ENCODE measurements around the gene VMP1. TPM values are rescaled to one million over a fixed set of nuclear protein-coding genes. Genes with fewer than 3 reads are reported as not detected.

Gene VMP1
- total RNA-seq (10 to 100 TPM; 73.6 to 81.1 TPM), total RNA-seq (72.5 to 2,592 (median 405) reads per million in 172 experiments)
- polyA plus RNA-seq (2013, experiment 1 of 2): 73.8 TPM
- polyA plus RNA-seq (2013, experiment 2 of 2): 71.7 TPM

GRCh38 chr17:59707149-59707970, at the start of gene VMP1, which contains the start of gene PTRH2:
VMP1 (plus strand) TSS chr17:59707654; CDS start chr17:59731447, 23,793 bp downstream.
PTRH2 (minus strand) TSS chr17:59707430; CDS start chr17:59697978, 9,452 bp downstream.
- H3K9me3 ChIP-seq (ENCODE audit: control insufficient read depth in 1 of 2, insufficient read depth in 1 of 2, low read length in 2 of 2): no peaks in the 10 kb centered on the region

GRCh38 chr17:59666235-59666634, 41.2 kb upstream of the VMP1 start:
- Histone ChIP-seq H3K4me3 (ENCODE audit: low read length) (no peak overlapping the region), H3K36me3 (ENCODE audit: insufficient read depth, low read length) (peaks cover 88% of the 10 kb centered on the region), H3K4me1 (ENCODE audit: insufficient read depth, low read length) (no peaks in the 10 kb centered on the region), H3K27ac (ENCODE audit: low read depth in 1 of 2, low read length in 2 of 2) (no peak overlapping the region), H3K27me3 (ENCODE audit: control insufficient read depth in 1 of 2, insufficient read depth in 2 of 2, low read length in 2 of 2) (no peaks in the 10 kb centered on the region), H3K9me3 (ENCODE audit: control insufficient read depth in 1 of 2, insufficient read depth in 1 of 2, low read length in 2 of 2) (no peaks in the 10 kb centered on the region)
- no peaks in the 10 kb centered on the region for H3K9me3 Mint-ChIP-seq
- H3K4me1 Mint-ChIP-seq (ENCODE audit: low read depth): peaks cover 8% of the 10 kb centered on the region
- no peak overlapping the region for H3K4me3 Mint-ChIP-seq
- H3K27ac Mint-ChIP-seq: no peak overlapping the region
- CTCF ChIA-PET: no interaction called here
- POLR2A ChIA-PET: no interaction called here
- ATAC-seq (ENCODE audit: poor library complexity): no peak
- no peaks in the 10 kb centered on the region for H3K27me3 Mint-ChIP-seq
- no peak for TF ChIP-seq CTCF (IDR thresholded peaks at IDR 0.05)
- H3K36me3 Mint-ChIP-seq (ENCODE audit: low read depth): peaks cover 96% of the 10 kb centered on the region
- no peak for DNase-seq
- intact Hi-C loops (cut with DNase I, micrococcal nuclease): no loop called here

More at GRCh38 chr17:59707149-59707970, at the start of gene VMP1, which contains the start of gene PTRH2:
- Mint-ChIP-seq H3K9me3 (no peaks in the 10 kb centered on the region), H3K36me3 (ENCODE audit: low read depth) (peaks cover 21% of the 10 kb centered on the region), H3K4me3 (peak within 1 kb of the TSS; percentile 93), H3K27ac (peak within 1 kb of the TSS; percentile 94), H3K4me1 (ENCODE audit: low read depth) (peaks cover 81% of the 10 kb centered on the region), H3K27me3 (no peaks in the 10 kb centered on the region)
- TF ChIP-seq CTCF (IDR thresholded peaks at IDR 0.05): no peak
- H3K4me1 ChIP-seq (ENCODE audit: insufficient read depth, low read length): peaks cover 37% of the 10 kb centered on the region
- ChIA-PET POLR2A (interaction anchor here (0.5 to 3.1 kb wide), 20 partner anchors 10 to 1369 kb away, joined by 3 to 26 read pairs (median 4); partner anchors contain the start of genes CLTC, DHX40, PPM1D and RNFT1), CTCF (interaction anchor here (0.9 to 1.0 kb wide), 2 partner anchors 146 to 330 kb away, joined by 3 read pairs; no protein-coding TSS in a partner anchor)
- peak within 1 kb of the TSS; percentile 80 to 96 for H3K27ac ChIP-seq (ENCODE audit: low read depth in 1 of 2, low read length in 2 of 2)
- H3K4me3 ChIP-seq (ENCODE audit: low read length): peak within 1 kb of the TSS; percentile 95
- peaks cover 5% of the 10 kb centered on the region for H3K36me3 ChIP-seq (ENCODE audit: insufficient read depth, low read length)
- peak; percentile 67 to 98 (median 81) for DNase-seq
- intact Hi-C loops (cut with DNase I, micrococcal nuclease): loop anchor here (5.0 to 10.0 kb wide), 3 partner anchors 63 to 1703 kb away; partner anchors contain the start of gene SRSF1 (in 1 of the 2)
- peak; percentile 90 for ATAC-seq (ENCODE audit: poor library complexity)
- H3K27me3 ChIP-seq (ENCODE audit: control insufficient read depth in 1 of 2, insufficient read depth in 2 of 2, low read length in 2 of 2): no peaks in the 10 kb centered on the region

- peaks cover 90% of the 10 kb centered on the region for H3K36me3 Mint-ChIP-seq (ENCODE audit: low read depth)
- Histone ChIP-seq H3K36me3 (ENCODE audit: insufficient read depth, low read length) (peaks cover 87% of the 10 kb centered on the region), H3K9me3 (ENCODE audit: control insufficient read depth in 1 of 2, insufficient read depth in 1 of 2, low read length in 2 of 2) (no peaks in the 10 kb centered on the region), H3K4me1 (ENCODE audit: insufficient read depth, low read length) (no peaks in the 10 kb centered on the region), H3K27ac (ENCODE audit: low read depth in 1 of 2, low read length in 2 of 2) (no peak overlapping the region), H3K27me3 (ENCODE audit: control insufficient read depth in 1 of 2, insufficient read depth in 2 of 2, low read length in 2 of 2) (no peaks in the 10 kb centered on the region), H3K4me3 (ENCODE audit: low read length) (no peak overlapping the region)
- peak overlapping the region; percentile 19 for H3K27ac Mint-ChIP-seq
- no peaks in the 10 kb centered on the region for H3K9me3 Mint-ChIP-seq
- ChIA-PET POLR2A (no interaction called here), CTCF (interaction anchor here (1.3 kb wide), 1 partner anchor 9 kb away, joined by 4 read pairs; no protein-coding TSS in a partner anchor)
- no peaks in the 10 kb centered on the region for H3K27me3 Mint-ChIP-seq
- H3K4me1 Mint-ChIP-seq (ENCODE audit: low read depth): peaks cover 8% of the 10 kb centered on the region
- DNase-seq: no peak
- H3K4me3 Mint-ChIP-seq: no peak overlapping the region
- no peak for TF ChIP-seq CTCF (IDR thresholded peaks at IDR 0.05)
- intact Hi-C loops (cut with DNase I, micrococcal nuclease): no loop called here
- ATAC-seq (ENCODE audit: poor library complexity): no peak
Observed at GRCh38 chr17:59668816-59669215, 38.6 kb upstream of the VMP1 start.
